Mucosa of rectum (tissue), 2 donors: ENCODE data around the gene EME2.

Experiments used
- H3K27ac ChIP-seq, 2 donors: one replicate each; pipeline ENCODE4 v1.7.0; 2013; ENCODE audit warnings: inconsistent platforms in 2 of 2, low read depth in 2 of 2, low read length in 2 of 2
- H3K27me3 ChIP-seq, 2 donors: one replicate each; pipeline ENCODE4 v1.7.0; 2013; ENCODE audit warnings: low read length in 2 of 2; ENCODE audit not compliant: control insufficient read depth in 2 of 2, insufficient read depth in 2 of 2
- H3K36me3 ChIP-seq, 2 donors: one replicate each; pipeline ENCODE4 v1.7.0; 2013; ENCODE audit warnings: low read length in 2 of 2; ENCODE audit not compliant: control insufficient read depth in 2 of 2, insufficient read depth in 2 of 2
- H3K4me1 ChIP-seq, 2 donors: one replicate each; pipeline ENCODE4 v1.7.0; 2013; ENCODE audit warnings: low read length in 2 of 2, mild to moderate bottlenecking in 1 of 2; ENCODE audit not compliant: control insufficient read depth in 2 of 2, insufficient read depth in 2 of 2
- H3K4me3 ChIP-seq, 2 donors: one replicate each; pipeline ENCODE4 v1.7.0; 2013; ENCODE audit warnings: low read length in 2 of 2
- H3K9ac ChIP-seq, 2 donors: one replicate each; pipeline ENCODE4 v1.7.0; 2013; ENCODE audit warnings: low read length in 2 of 2, low read depth in 1 of 2, mild to moderate bottlenecking in 1 of 2
- H3K9me3 ChIP-seq, 2 donors: one replicate each; pipeline ENCODE4 v1.7.0; 2013; ENCODE audit warnings: low read length in 2 of 2; ENCODE audit not compliant: control insufficient read depth in 2 of 2
- donor health status: healthy.
- donor health status: Normal muscosa, but diverticular disease.

The EME2 gene

DNA sequence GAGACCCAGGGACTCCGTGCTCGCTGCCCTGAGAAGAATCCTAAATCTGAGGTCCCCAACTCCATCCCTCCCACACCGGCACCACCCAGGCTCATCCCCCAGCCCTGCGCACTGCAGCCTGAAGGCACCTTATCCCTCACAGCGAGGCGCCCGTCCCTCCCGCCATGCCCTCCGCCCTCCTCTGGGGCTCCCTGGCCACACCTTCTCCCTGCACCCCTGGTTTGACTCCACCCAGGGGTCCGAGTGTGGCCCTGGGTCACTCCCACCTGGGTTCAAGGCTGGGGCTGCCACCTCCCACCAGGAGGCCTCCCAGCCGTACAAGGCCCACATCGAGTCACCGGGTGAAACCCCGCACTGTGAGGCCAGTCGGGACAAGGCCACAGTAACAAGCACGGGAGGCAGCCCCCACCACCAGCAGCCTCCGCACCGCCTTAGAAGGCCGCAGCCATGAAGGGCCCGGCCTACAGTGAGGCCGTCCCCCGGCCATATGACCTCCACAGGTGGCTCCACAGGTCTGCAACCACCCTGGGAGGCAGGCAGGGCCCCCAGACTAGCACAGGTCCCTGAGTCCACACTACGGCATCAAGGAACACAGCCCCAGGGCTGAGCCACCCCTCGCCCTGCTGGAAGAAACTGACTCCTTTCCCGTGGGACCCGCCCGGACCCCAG is 45.7 kb downstream of the EME2 start:
- Histone ChIP-seq H3K9ac (no peak overlapping the region), H3K4me1 (no peaks in the 10 kb centered on the region), H3K27me3 (no peaks in the 10 kb centered on the region), H3K27ac (no peak overlapping the region), H3K9me3 (no peaks in the 10 kb centered on the region), H3K4me3 (no peak overlapping the region), H3K36me3 (peaks cover 21 to 47% of the 10 kb centered on the region in 2 donors)

DNA sequence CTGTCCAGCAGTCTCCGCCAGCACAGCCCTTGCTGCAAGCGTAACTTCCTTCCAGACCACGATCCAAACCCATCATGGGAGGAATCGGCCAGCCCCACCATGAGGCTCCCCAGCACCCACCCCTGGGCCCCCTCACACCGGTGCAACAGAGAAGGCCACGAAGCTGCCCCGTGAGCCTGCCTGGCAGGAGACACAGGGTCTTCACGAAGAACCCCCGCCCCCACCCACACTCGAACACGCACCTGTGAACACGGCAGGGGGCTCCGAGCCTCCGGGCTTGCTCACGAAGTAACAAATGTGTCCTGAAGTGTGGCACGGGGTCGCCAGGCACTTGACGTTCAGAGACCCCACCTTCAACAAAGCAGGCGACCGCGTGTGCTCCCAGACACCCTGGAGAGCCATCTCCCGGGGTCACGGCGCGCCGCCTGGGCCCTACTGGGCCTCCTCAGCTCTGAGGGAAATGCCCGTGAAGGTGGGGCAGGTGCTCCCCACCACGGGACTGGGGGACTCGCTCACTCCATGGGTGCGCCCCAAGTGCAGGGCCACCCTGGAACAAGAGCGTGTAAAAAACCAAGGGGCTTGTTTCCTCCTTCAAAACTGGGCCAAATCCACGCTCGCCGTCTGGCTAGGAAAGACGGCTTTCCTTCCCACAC is 46.4 kb downstream of the EME2 start:
- Histone ChIP-seq H3K27me3 (no peaks in the 10 kb centered on the region), H3K27ac (no peak overlapping the region), H3K4me3 (no peak overlapping the region), H3K36me3 (peaks cover 21 to 45% of the 10 kb centered on the region in 2 donors), H3K4me1 (peaks cover 0 to 2% of the 10 kb centered on the region in 2 donors), H3K9ac (no peak overlapping the region), H3K9me3 (no peaks in the 10 kb centered on the region)

DNA sequence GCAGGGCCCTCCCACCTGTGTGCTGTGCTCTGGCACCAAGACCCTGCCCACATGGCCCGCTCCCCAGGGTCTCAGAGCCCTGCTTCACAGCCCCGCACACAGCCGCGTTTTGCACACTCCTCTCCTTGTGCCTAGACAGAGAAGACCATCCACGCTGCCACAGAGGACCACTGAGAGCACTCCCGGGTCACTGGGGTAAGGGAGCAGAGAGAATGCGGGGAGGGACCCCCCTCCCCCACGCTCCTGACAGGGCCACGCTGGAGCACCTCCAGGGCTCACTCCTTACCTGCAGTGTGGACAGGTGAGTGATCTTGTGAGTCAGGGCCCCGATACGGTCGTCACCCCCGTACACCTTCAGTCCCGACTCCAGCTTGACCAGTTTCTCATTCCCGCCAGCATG is 47.0 kb downstream of the EME2 start:
- Histone ChIP-seq H3K4me1 (peaks cover 0 to 6% of the 10 kb centered on the region in 2 donors), H3K4me3 (no peak overlapping the region), H3K36me3 (peaks cover 21 to 45% of the 10 kb centered on the region in 2 donors), H3K9me3 (no peaks in the 10 kb centered on the region), H3K27me3 (no peaks in the 10 kb centered on the region), H3K27ac (no peak overlapping the region), H3K9ac (no peak overlapping the region)

DNA sequence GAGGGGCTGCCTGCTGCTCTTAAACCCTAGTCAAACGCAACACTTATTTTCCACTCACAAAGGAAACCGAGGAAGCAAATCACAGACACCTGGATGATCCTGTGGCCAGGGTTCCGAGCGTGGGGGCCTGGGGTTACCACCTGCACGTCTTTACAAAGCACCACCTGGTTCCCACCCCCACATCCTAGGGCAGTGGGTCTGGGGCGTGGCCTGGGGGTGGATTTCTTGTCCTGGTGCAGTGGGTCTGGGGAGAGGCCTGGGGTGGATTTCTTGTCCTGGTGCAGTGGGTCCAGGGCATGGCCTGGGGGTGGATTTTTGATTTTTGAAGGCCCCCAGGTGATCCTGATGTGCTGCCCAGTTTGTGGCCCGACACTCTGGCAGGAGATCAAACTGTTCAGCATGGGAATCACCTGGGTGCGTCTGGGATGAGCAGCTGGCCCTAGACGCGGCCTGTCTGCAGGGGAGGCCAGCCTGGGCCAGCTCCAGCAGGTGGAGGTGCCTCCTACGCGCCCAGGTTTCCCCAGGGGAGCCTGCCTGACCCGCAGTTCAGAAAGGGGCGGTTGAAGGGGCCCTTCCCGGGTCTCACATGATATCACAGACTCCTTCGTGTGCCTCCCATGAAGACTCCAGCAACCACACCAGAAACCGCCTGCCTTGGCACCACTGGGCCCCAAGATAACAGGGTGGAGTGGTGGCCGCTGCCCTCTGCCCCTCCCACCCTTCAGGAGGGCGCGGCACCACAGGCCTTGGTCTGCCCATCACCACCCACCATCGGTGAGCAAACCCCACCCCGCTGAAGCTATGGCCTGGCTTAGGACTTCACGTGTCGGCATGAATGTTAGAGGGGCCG is 47.7 kb downstream of the EME2 start:
- Histone ChIP-seq H3K9me3 (no peaks in the 10 kb centered on the region), H3K27me3 (no peaks in the 10 kb centered on the region), H3K27ac (no peak overlapping the region), H3K36me3 (peaks cover 20 to 43% of the 10 kb centered on the region in 2 donors), H3K9ac (no peak overlapping the region), H3K4me1 (peaks cover 3 to 10% of the 10 kb centered on the region in 2 donors), H3K4me3 (no peak overlapping the region)

DNA sequence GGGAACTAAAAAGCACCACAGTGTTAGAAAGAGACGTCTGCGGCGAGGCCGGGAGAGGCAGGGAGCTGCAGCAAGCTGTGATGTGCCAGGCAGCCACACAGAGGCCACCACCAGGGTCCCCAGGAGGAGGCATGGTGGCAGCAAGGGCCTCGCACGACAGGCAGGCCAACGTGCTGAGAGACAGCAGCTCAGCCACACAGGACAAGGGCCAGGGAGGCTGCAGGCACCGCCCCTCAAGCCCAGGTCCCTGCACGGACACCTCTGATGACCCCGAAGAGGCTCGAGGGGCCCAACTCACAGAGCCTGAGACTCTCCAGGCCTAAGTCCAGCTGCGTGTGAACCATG is 48.3 kb downstream of the EME2 start:
- Histone ChIP-seq H3K27ac (no peak overlapping the region), H3K27me3 (no peaks in the 10 kb centered on the region), H3K9me3 (no peaks in the 10 kb centered on the region), H3K9ac (no peak overlapping the region), H3K4me1 (peaks cover 8 to 16% of the 10 kb centered on the region in 2 donors), H3K36me3 (peaks cover 16 to 40% of the 10 kb centered on the region in 2 donors), H3K4me3 (no peak overlapping the region)

DNA sequence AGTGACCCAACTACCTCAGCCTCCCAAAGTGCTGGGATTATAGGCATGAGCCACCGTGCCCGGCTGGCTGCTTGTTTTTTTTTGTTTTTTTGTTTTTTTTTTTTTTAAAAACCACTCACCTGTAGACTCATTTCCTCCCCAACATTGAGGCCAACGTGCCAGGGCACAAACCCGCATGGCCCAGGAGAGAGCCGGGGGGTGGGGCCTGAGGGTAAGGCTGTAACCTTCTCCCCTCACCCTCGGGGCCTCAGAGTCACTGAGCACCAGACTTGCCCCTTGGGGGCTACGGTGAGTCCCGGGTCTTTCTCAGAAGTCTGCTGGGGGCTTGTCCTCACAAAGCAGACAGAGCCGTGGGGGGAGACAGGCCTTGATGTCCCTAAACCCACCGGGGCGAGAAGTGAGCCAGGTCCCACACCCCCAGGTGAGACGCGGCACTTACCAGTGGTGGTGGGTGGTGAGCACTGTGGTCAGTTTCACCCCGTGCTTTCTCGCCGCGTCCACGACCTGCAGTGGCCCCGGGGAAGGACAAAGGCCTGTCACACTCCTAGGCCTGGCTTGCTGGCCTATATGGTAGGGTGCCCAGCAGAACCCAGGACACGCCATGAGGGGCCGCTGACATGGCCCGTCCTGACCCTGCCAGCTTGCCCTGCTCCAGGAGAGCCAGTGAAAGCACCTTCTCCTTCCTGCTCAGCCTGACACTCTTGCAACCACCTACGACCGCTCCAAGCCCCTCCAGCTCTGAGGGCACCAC is 49.4 kb downstream of the EME2 start:
- no peaks in the 10 kb centered on the region for H3K27me3 ChIP-seq

DNA sequence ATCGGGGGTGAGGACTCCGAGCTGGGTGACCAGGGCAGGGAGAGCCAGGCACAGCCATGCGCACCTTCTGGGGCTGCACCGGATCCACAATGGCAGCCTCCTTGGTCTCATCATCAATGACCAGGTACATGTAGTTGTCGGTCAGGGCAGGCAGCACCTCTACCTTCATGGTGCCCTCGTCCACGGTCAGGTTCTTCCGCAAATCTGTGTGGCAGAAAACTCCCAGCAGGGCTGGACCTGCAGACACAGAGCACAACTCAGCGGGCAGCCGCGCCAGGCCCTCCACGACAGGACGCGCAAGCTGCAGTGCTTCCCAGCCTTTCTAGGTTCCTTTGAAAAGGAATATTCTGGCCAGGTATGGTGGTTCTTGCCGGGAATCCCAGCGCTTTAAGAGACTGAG is 50.2 kb downstream of the EME2 start:
- no peaks in the 10 kb centered on the region for H3K9me3 ChIP-seq
- H3K27me3 ChIP-seq = no peaks in the 10 kb centered on the region
- H3K27ac ChIP-seq = no peak overlapping the region
- no peak overlapping the region for H3K9ac ChIP-seq
- peaks cover 5 to 28% of the 10 kb centered on the region in 2 donors for H3K36me3 ChIP-seq
- peaks cover 9 to 19% of the 10 kb centered on the region in 2 donors for H3K4me1 ChIP-seq
- H3K4me3 ChIP-seq = no peak overlapping the region

More for the DNA sequence above, 49.4 kb downstream of the EME2 start:
- no peak overlapping the region for H3K27ac ChIP-seq
- H3K4me1 ChIP-seq = peaks cover 9 to 18% of the 10 kb centered on the region in 2 donors
- no peak overlapping the region for H3K4me3 ChIP-seq
- H3K9me3 ChIP-seq = no peaks in the 10 kb centered on the region
- peaks cover 10 to 31% of the 10 kb centered on the region in 2 donors for H3K36me3 ChIP-seq
- no peak overlapping the region for H3K9ac ChIP-seq

DNA sequence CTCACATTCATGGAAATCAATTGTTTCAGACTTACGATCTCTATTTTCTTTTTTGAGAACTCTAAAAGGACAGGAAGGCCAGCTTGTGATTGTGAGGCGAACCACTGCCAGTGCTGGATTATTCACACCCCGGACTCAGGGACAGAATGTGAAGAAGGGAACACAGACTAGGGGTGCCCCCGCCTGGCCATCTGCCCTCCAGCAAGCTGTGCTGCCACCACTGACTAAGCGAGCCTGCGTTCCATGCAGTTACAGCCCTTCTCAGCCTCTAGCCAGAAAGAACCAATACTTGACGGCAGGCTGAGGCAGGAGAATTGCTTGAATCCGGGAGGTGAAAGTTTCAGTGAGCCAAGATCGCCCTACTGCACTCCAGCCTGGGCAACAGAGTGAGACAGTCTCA is 51.2 kb downstream of the EME2 start:
- Histone ChIP-seq H3K4me1 (peaks cover 12 to 24% of the 10 kb centered on the region in 2 donors), H3K36me3 (peaks cover 0 to 26% of the 10 kb centered on the region in 2 donors), H3K9ac (no peak overlapping the region)

DNA sequence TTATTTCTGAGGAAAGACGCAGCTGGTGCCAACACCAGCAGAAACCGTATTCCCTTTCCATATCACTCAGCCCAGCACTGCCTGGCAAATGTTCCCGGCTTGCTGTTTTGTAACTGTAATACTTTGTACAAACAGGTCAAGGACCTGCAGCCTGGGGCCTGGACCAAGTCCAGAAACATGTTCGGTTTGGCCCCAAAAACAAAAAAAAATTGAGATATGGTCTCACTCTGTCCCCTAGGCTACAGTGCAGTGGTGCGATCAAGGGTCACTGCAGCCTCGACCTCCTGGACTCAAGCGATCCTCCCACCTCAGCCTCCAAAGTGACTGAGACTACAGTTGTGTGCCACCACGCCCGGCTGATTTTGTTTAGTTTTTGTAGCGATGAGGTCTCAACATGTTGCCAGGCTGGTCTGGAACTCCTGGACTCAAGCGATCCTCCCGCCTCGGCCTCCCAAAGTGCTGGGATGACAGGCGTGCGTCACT is 52.8 kb downstream of the EME2 start:
- Histone ChIP-seq H3K27me3 (no peaks in the 10 kb centered on the region), H3K9me3 (no peaks in the 10 kb centered on the region), H3K4me3 (peak overlapping the region; percentile 76 to 87), H3K36me3 (peaks cover 0 to 17% of the 10 kb centered on the region in 2 donors), H3K27ac (peak overlapping the region; percentile 82 to 86), H3K9ac (peak overlapping the region; percentile 79 to 85), H3K4me1 (peaks cover 23 to 32% of the 10 kb centered on the region in 2 donors)

More for the DNA sequence above, 51.2 kb downstream of the EME2 start:
- no peaks in the 10 kb centered on the region for H3K27me3 ChIP-seq
- H3K9me3 ChIP-seq = no peaks in the 10 kb centered on the region
- no peak overlapping the region for H3K4me3 ChIP-seq
- H3K27ac ChIP-seq = no peak overlapping the region
